ENCODE data around the gene GLDN. TPM values are rescaled to one million over a fixed set of nuclear protein-coding genes. Genes with fewer than 3 reads are reported as not detected.
A peak's percentile ranks its signal among the peaks of the same experiment; 100 is the strongest.

The GLDN gene
- total RNA-seq, 1 donor from 2014 or later = 5.9 TPM

- Histone ChIP-seq H3K9me3 (no peaks in the 10 kb centered on the region), H3K27ac (no peak overlapping the region), H3K27me3 (no peaks in the 10 kb centered on the region), H3K4me1 (no peaks in the 10 kb centered on the region), H3K36me3 (no peaks in the 10 kb centered on the region), H3K4me3 (no peak overlapping the region)
- intact Hi-C loops (cut with DNase I) = no loop called here
- DNase-seq (ENCODE audit: extremely low spot score in 2 of 2) = no peak
- no peak for TF ChIP-seq CTCF (IDR thresholded peaks at IDR 0.05)
- no peak for TF ChIP-seq POLR2A (IDR thresholded peaks at IDR 0.05)
- no peak for TF ChIP-seq POLR2AphosphoS5 (IDR thresholded peaks at IDR 0.05; ENCODE audit: insufficient read depth in 1 of 2, low read depth in 1 of 2)
These were observed 59.8 kb downstream of the GLDN start for GRCh38 chr15:51401051-51401780.

GRCh38 chr15:51401872-51402517 lies 60.5 kb downstream of the GLDN start:
- no peak for DNase-seq (ENCODE audit: extremely low spot score in 2 of 2)
- intact Hi-C loops (cut with DNase I) = no loop called here
- no peaks in the 10 kb centered on the region for H3K4me1 ChIP-seq
- no peak overlapping the region for H3K4me3 ChIP-seq
- no peaks in the 10 kb centered on the region for H3K36me3 ChIP-seq
- no peaks in the 10 kb centered on the region for H3K27me3 ChIP-seq
- TF ChIP-seq CTCF (IDR thresholded peaks at IDR 0.05) (peak in 1 of 3 experiments; percentile 17), POLR2A (IDR thresholded peaks at IDR 0.05) (no peak), POLR2AphosphoS5 (IDR thresholded peaks at IDR 0.05; ENCODE audit: insufficient read depth in 1 of 2, low read depth in 1 of 2) (no peak)
- no peaks in the 10 kb centered on the region for H3K9me3 ChIP-seq
- no peak overlapping the region for H3K27ac ChIP-seq

- Histone ChIP-seq H3K27me3 (no peaks in the 10 kb centered on the region), H3K9me3 (no peaks in the 10 kb centered on the region), H3K36me3 (no peaks in the 10 kb centered on the region), H3K4me3 (no peak overlapping the region), H3K4me1 (no peaks in the 10 kb centered on the region), H3K27ac (no peak overlapping the region)
- intact Hi-C loops (cut with DNase I) = no loop called here
- TF ChIP-seq CTCF (IDR thresholded peaks at IDR 0.05) = peak; percentile 22 to 41 (median 22)
- TF ChIP-seq POLR2AphosphoS5 (IDR thresholded peaks at IDR 0.05; ENCODE audit: insufficient read depth in 1 of 2, low read depth in 1 of 2) = no peak
- no peak for DNase-seq (ENCODE audit: extremely low spot score in 2 of 2)
These were observed 61.8 kb downstream of the GLDN start for GRCh38 chr15:51403072-51403878.

GRCh38 chr15:51403946-51404695 lies 62.7 kb downstream of the GLDN start:
- TF ChIP-seq CTCF (IDR thresholded peaks at IDR 0.05) (no peak), POLR2AphosphoS5 (IDR thresholded peaks at IDR 0.05; ENCODE audit: insufficient read depth in 1 of 2, low read depth in 1 of 2) (no peak), POLR2A (IDR thresholded peaks at IDR 0.05) (no peak)
- intact Hi-C loops (cut with DNase I) = no loop called here
- Histone ChIP-seq H3K36me3 (no peaks in the 10 kb centered on the region), H3K27me3 (no peaks in the 10 kb centered on the region), H3K4me3 (no peak overlapping the region), H3K4me1 (no peaks in the 10 kb centered on the region), H3K9me3 (no peaks in the 10 kb centered on the region), H3K27ac (no peak overlapping the region)
- DNase-seq (ENCODE audit: extremely low spot score in 2 of 2) = peak in 1 of 2 donors; percentile 58

Measured in vagina (tissue), 2 donors.